HepG2 (cell line): ENCODE measurements around the gene NAGA. TPM values are rescaled to one million over a fixed set of nuclear protein-coding genes. Genes with fewer than 3 reads are reported as not detected.
A peak's percentile ranks its signal among the peaks of the same experiment; 100 is the strongest.

Experiments
- CAMTA2 ChIP-seq: sonication (generic); formaldehyde crosslinking; IDR thresholded peaks from 2 replicates; pipeline ENCODE4 v1.4.0; 2020; ENCODE audit warnings: mild to moderate bottlenecking, missing genetic modification reagents, borderline replicate concordance
- CEBPG ChIP-seq: IDR thresholded peaks from 2 replicates; pipeline ENCODE4 v1.6.1; 2016
- CENPT ChIP-seq: sonication (generic); formaldehyde crosslinking; IDR thresholded peaks from 2 replicates; pipeline ENCODE4 v1.8.0; 2022; ENCODE audit warnings: low read depth, mild to moderate bottlenecking, moderate library complexity, missing genetic modification reagents
- GABPA ChIP-seq, 2 experiments: IDR thresholded peaks; 2 replicates each; pipeline ENCODE4 v1.6.1; 2011 to 2016; ENCODE audit warnings: low read depth in 2 of 2, low read length in 1 of 2, missing biosample characterization in 1 of 2, missing genetic modification characterization in 1 of 2
- GATAD1 ChIP-seq: IDR thresholded peaks from 2 replicates; pipeline ENCODE4 v1.6.1; 2016; ENCODE audit warnings: missing genetic modification reagents, missing compliant biosample characterization
- GMEB1 ChIP-seq: sonication (generic); formaldehyde crosslinking; IDR thresholded peaks from 2 replicates; pipeline ENCODE4 v1.5.1; 2020; ENCODE audit warnings: missing genetic modification reagents, mild to moderate bottlenecking, borderline replicate concordance
- HNF4A ChIP-seq: sonication (generic); formaldehyde crosslinking; IDR thresholded peaks from 2 replicates; pipeline ENCODE4 v1.4.0; 2020; ENCODE audit warnings: missing genetic modification reagents
- MAFF ChIP-seq: IDR thresholded peaks from 2 replicates; pipeline ENCODE4 v1.6.1; 2011; ENCODE audit warnings: low read depth, low read length, improper control_type of control experiment
- MAFK ChIP-seq, 2 experiments: IDR thresholded peaks in 1 of 2; conservative IDR thresholded peaks in 1 of 2; 2 replicates each; pipeline ENCODE4 v1.6.1; 2011; ENCODE audit warnings: improper control_type of control experiment in 2 of 2, low read length in 2 of 2
- NR2C2 ChIP-seq: sonication (generic); formaldehyde crosslinking; IDR thresholded peaks from 2 replicates; pipeline ENCODE4 v1.4.0; 2020; ENCODE audit warnings: missing genetic modification reagents, mild to moderate bottlenecking, moderate library complexity, borderline replicate concordance
- TAF15 ChIP-seq: fragments of 200-400 bp; formaldehyde crosslinking; IDR thresholded peaks from one replicate; pipeline ENCODE4 v1.6.1; 2018; ENCODE audit warnings: mild to moderate bottlenecking, low read depth, low read length; ENCODE audit not compliant: poor library complexity, severe bottlenecking
- ZBTB20 ChIP-seq: sonication (generic); formaldehyde crosslinking; IDR thresholded peaks from 2 replicates; pipeline ENCODE4 v1.8.1; 2023; ENCODE audit warnings: missing genetic modification reagents, low read depth, mild to moderate bottlenecking, borderline replicate concordance
- ZMAT3 ChIP-seq: sonication (generic); formaldehyde crosslinking; conservative IDR thresholded peaks from 2 replicates; pipeline ENCODE4 v1.7.0; 2021; ENCODE audit warnings: missing genetic modification reagents
- ZNF275 ChIP-seq: sonication (generic); formaldehyde crosslinking; IDR thresholded peaks from 2 replicates; pipeline ENCODE4 v1.8.0; 2022; ENCODE audit warnings: missing genetic modification reagents, mild to moderate bottlenecking, inconsistent platforms, borderline replicate concordance
- ZNF280D ChIP-seq: sonication (generic); formaldehyde crosslinking; IDR thresholded peaks from 2 replicates; pipeline ENCODE4 v1.5.1; 2020; ENCODE audit warnings: mild to moderate bottlenecking, missing genetic modification reagents
- ZNF30 ChIP-seq: sonication (generic); formaldehyde crosslinking; IDR thresholded peaks from 2 replicates; pipeline ENCODE4 v1.5.0; 2020; ENCODE audit warnings: mild to moderate bottlenecking, missing genetic modification reagents
- ZNF331 ChIP-seq: sonication (generic); formaldehyde crosslinking; IDR thresholded peaks from 2 replicates; pipeline ENCODE4 v1.4.0; 2020; ENCODE audit warnings: missing genetic modification reagents
- ZNF512 ChIP-seq: sonication (generic); formaldehyde crosslinking; IDR thresholded peaks from 2 replicates; pipeline ENCODE4 v1.4.0; 2020; ENCODE audit warnings: mild to moderate bottlenecking, missing genetic modification reagents
- ZNF598 ChIP-seq: sonication (generic); formaldehyde crosslinking; IDR thresholded peaks from 2 replicates; pipeline ENCODE4 v1.5.1; 2020; ENCODE audit warnings: mild to moderate bottlenecking, missing genetic modification reagents, borderline replicate concordance
- polyA plus RNA-seq, 8 experiments: library from polyadenylated mRNA; depleted of rRNA in 3 of 8; stranded (reverse) in 7 of 8; unstranded in 1 of 8; fragments of >200 nt; fragmentation: Illumina TruSeq in 4 of 8; extraction: Trizol in 4 of 8; gene quantifications; 2 replicates each; pipeline versions ENCODE4 v1.2.1 to v1.2.3, GENCODE V29; 2011 to 2016; ENCODE audit warnings: low read depth in 4 of 8, missing spikeins in 1 of 8, mixed read lengths in 1 of 8; ENCODE audit not compliant: insufficient read depth in 1 of 8
- total RNA-seq, 5 experiments: library from RNA; depleted of rRNA; stranded (reverse); fragments of >200 nt; fragmentation: Illumina TruSeq; extraction: Trizol; gene quantifications; 2 replicates each; pipeline ENCODE4 v1.2.3, GENCODE V29; 2016; ENCODE audit warnings: low read depth in 1 of 5

NAGA gene
- total and polyA plus RNA-seq, 2 of the 13 experiments (the other 11 are each of a cell fraction or from before 2014, with no cell fraction given) = 15.1 to 23.4 TPM

GRCh38 chr22:42070517-42071422 lies at the start of gene NAGA (continued):
- TF ChIP-seq ZNF280D (peak; percentile 56; the same call in 1 of the 2 replicates), ZBTB20 (no peak; the same call in 1 of the 2 replicates), CENPT (CRISPR knock-in tag) (peak; percentile 24; the same call in 1 of the 2 replicates), ZNF331 (CRISPR knock-in tag) (peak; percentile 76; the same call in 1 of the 2 replicates), GATAD1 (peak; percentile 87), TAF15 (no peak), CAMTA2 (CRISPR knock-in tag) (peak; percentile 83; the same call in 1 of the 2 replicates), MAFK (conservative IDR thresholded peaks at IDR 0.05 in 1 of 2, IDR thresholded peaks at IDR 0.05 in 1 of 2; ENCODE audit: low read length in 2 of 2) (no peak), ZNF30 (0 out of 2 replicates have a peak, but pooled peaks have one; percentile 81), CEBPG (CRISPR knock-in tag) (no peak), HNF4A (peak; percentile 58), GMEB1 (peak; percentile 75), ZMAT3 (CRISPR knock-in tag) (0 out of 2 replicates have a peak, but pooled peaks have one; percentile 91), ZNF598 (CRISPR knock-in tag) (peak; percentile 61; the same call in 1 of the 2 replicates), NR2C2 (CRISPR knock-in tag) (peak; percentile 66; the same call in 1 of the 2 replicates), ZNF512 (CRISPR knock-in tag) (no peak), GABPA (IDR thresholded peaks at IDR 0.05; ENCODE audit: low read depth, low read length) (no peak), GABPA (CRISPR knock-in tag; IDR thresholded peaks at IDR 0.05; ENCODE audit: low read depth) (0 out of 2 replicates have a peak, but pooled peaks have one; percentile 48), MAFF (no peak), ZNF275 (CRISPR knock-in tag) (peak; percentile 71; the same call in 1 of the 2 replicates)
